ENCODE data around the gene PTPRD. TPM values are rescaled to one million over a fixed set of nuclear protein-coding genes. Genes with fewer than 3 reads are reported as not detected.

PTPRD gene
- total RNA-seq, 1 experiment from 2014 or later = not detected

- no TSS peak for BruUV-seq (replicated peaks)
- TF ChIP-seq CTCF (conservative IDR thresholded peaks at IDR 0.05; ENCODE audit: low read depth, low read length) = no peak
- no peak for TF ChIP-seq EZH2 (IDR thresholded peaks at IDR 0.05; ENCODE audit: borderline replicate concordance, low read depth, low read length, poor library complexity, severe bottlenecking)
- H3K9me3 ChIP-seq (ENCODE audit: low read depth, low read length, poor library complexity, severe bottlenecking) = no peaks in the 10 kb centered on the region
- intact Hi-C loops (cut with micrococcal nuclease; ENCODE audit: unreplicated experiment) = no loop called here
- no peak overlapping the region for H3K27ac ChIP-seq (ENCODE audit: low read depth, low read length, poor library complexity, severe bottlenecking)
- no peaks in the 10 kb centered on the region for H3K36me3 ChIP-seq (ENCODE audit: insufficient read depth, low read length, poor library complexity, severe bottlenecking)
- ChIA-PET CTCF (no interaction called here), POLR2A (ENCODE audit: low non-redundant PET) (no interaction called here)
- no peak for DNase-seq (ENCODE audit: low spot score)
- H3K4me1 ChIP-seq (ENCODE audit: insufficient read depth, low read length, poor library complexity, severe bottlenecking) = no peaks in the 10 kb centered on the region
- H3K4me3 ChIP-seq (ENCODE audit: low read depth, low read length, poor library complexity, severe bottlenecking) = no peak overlapping the region
- no peaks in the 10 kb centered on the region for H3K27me3 ChIP-seq (replicated peaks; ENCODE audit: insufficient read depth, low read depth, low read length, poor library complexity)
These were observed 444.6 kb downstream of the PTPRD start for GRCh38 chr9:10168241-10168640.

GRCh38 chr9:10148796-10149195, 464.0 kb downstream of the PTPRD start:
- TF ChIP-seq EZH2 (IDR thresholded peaks at IDR 0.05; ENCODE audit: borderline replicate concordance, low read depth, low read length, poor library complexity, severe bottlenecking) = no peak
- no peak for TF ChIP-seq CTCF (conservative IDR thresholded peaks at IDR 0.05; ENCODE audit: low read depth, low read length)
- H3K27ac ChIP-seq (ENCODE audit: low read depth, low read length, poor library complexity, severe bottlenecking) = no peak overlapping the region
- no peaks in the 10 kb centered on the region for H3K9me3 ChIP-seq (ENCODE audit: low read depth, low read length, poor library complexity, severe bottlenecking)
- POLR2A ChIA-PET (ENCODE audit: low non-redundant PET) = no interaction called here
- BruUV-seq (replicated peaks) = no TSS peak
- H3K36me3 ChIP-seq (ENCODE audit: insufficient read depth, low read length, poor library complexity, severe bottlenecking) = no peaks in the 10 kb centered on the region
- intact Hi-C loops (cut with micrococcal nuclease; ENCODE audit: unreplicated experiment) = no loop called here
- CTCF ChIA-PET = no interaction called here
- H3K27me3 ChIP-seq (replicated peaks; ENCODE audit: insufficient read depth, low read depth, low read length, poor library complexity) = no peaks in the 10 kb centered on the region
- DNase-seq (ENCODE audit: low spot score) = no peak
- H3K4me3 ChIP-seq (ENCODE audit: low read depth, low read length, poor library complexity, severe bottlenecking) = no peak overlapping the region
- no peaks in the 10 kb centered on the region for H3K4me1 ChIP-seq (ENCODE audit: insufficient read depth, low read length, poor library complexity, severe bottlenecking)

- no TSS peak for BruUV-seq (replicated peaks)
- Histone ChIP-seq H3K4me1 (ENCODE audit: insufficient read depth, low read length, poor library complexity, severe bottlenecking) (no peaks in the 10 kb centered on the region), H3K27ac (ENCODE audit: low read depth, low read length, poor library complexity, severe bottlenecking) (no peak overlapping the region), H3K9me3 (ENCODE audit: low read depth, low read length, poor library complexity, severe bottlenecking) (no peaks in the 10 kb centered on the region), H3K27me3 (replicated peaks; ENCODE audit: insufficient read depth, low read depth, low read length, poor library complexity) (no peaks in the 10 kb centered on the region), H3K36me3 (ENCODE audit: insufficient read depth, low read length, poor library complexity, severe bottlenecking) (no peaks in the 10 kb centered on the region), H3K4me3 (ENCODE audit: low read depth, low read length, poor library complexity, severe bottlenecking) (no peak overlapping the region)
- no peak for DNase-seq (ENCODE audit: low spot score)
- CTCF ChIA-PET = interaction anchor here (0.6 kb wide), 1 partner anchor 150 kb away, joined by 3 read pairs; no protein-coding TSS in a partner anchor
- intact Hi-C loops (cut with micrococcal nuclease; ENCODE audit: unreplicated experiment) = no loop called here
- POLR2A ChIA-PET (ENCODE audit: low non-redundant PET) = no interaction called here
- no peak for TF ChIP-seq CTCF (conservative IDR thresholded peaks at IDR 0.05; ENCODE audit: low read depth, low read length)
- TF ChIP-seq EZH2 (IDR thresholded peaks at IDR 0.05; ENCODE audit: borderline replicate concordance, low read depth, low read length, poor library complexity, severe bottlenecking) = no peak
These were observed 466.1 kb downstream of the PTPRD start for GRCh38 chr9:10146517-10147331.
